AG10803 (cell line): ENCODE measurements around the gene PPP2CA.
A peak's percentile ranks its signal among the peaks of the same experiment; 100 is the strongest.
"Not testable (repeated sequence)": the region's sequence is repeated elsewhere in the genome, so short reads cannot be mapped to it uniquely, and the experiment has no call there.

Experiments
- DNase-seq: peaks from one replicate; pipeline ENCODE4 v3.0.0; 2010; ENCODE audit warnings: low read depth
- H3K4me3 ChIP-seq: 2 replicates; pipeline ENCODE4 v1.5.1; 2011; ENCODE audit warnings: mild to moderate bottlenecking, low read length, control low read depth
- TF ChIP-seq, protein P1 (sequence below): conservative IDR thresholded peaks from 2 replicates; pipeline ENCODE4 v1.5.1; 2011; ENCODE audit warnings: mild to moderate bottlenecking, low read length, control low read depth, inconsistent platforms

The PPP2CA gene

DNA sequence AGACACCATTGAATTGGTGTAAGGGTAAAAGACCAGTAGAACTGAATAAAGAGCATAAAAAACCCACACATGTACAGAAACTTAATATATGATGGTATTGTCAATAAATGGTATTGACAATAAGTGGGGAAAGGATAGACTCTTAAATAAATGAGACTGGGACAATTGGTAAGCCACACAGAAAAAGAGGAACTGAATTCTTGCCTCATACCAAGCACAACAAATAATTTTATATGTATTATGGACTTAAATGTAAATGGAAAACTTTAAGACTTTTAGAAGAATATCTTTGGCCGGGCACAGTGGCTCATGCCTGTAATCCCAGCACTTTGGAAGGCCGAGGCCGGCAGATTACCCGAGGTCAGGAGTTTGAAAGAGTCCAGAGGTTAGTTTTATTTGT is 37.9 kb upstream of the PPP2CA start:
- no peak overlapping the region for H3K4me3 ChIP-seq
- DNase-seq: no peak
- TF ChIP-seq, protein P1, sequence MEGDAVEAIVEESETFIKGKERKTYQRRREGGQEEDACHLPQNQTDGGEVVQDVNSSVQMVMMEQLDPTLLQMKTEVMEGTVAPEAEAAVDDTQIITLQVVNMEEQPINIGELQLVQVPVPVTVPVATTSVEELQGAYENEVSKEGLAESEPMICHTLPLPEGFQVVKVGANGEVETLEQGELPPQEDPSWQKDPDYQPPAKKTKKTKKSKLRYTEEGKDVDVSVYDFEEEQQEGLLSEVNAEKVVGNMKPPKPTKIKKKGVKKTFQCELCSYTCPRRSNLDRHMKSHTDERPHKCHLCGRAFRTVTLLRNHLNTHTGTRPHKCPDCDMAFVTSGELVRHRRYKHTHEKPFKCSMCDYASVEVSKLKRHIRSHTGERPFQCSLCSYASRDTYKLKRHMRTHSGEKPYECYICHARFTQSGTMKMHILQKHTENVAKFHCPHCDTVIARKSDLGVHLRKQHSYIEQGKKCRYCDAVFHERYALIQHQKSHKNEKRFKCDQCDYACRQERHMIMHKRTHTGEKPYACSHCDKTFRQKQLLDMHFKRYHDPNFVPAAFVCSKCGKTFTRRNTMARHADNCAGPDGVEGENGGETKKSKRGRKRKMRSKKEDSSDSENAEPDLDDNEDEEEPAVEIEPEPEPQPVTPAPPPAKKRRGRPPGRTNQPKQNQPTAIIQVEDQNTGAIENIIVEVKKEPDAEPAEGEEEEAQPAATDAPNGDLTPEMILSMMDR: no peak

DNA sequence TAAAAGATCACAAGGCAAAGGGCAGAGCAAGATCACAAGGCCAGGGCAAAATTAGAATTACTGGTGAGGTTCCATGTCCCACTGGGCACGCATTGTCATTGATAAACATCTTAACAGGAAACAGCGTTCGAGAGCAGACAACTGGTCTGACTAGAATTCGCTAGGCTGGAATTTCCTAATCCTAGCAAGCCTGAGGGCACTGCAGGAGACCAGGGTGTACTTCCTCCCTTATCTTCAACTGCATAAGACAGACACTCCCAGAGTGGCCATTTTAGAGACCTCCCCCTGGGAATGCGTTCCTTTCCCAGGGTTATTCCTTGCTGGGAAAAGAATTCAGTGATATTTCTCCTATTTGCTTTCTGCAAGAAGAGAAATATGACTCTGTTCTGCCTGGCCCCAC is 36.8 kb upstream of the PPP2CA start:
- not testable (repeated sequence) for DNase-seq, H3K4me3 ChIP-seq

DNA sequence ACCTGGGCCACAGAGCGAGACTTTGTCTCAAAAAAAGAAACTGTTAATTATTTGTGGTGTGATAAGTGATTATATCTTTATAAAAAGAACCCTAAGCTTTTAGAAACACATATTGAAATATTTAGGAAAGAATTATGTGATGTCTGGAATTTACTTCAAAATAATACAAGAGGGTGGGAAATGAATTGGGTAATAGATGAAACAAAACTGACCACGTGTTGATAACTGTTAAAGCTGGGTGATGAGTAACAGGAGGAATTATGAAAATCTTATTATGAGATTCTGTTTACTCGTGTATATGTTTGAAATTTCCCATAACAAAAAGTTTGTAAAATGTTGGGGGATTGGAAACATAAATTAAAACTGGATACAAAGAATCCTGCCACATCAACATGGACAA is 33.0 kb upstream of the PPP2CA start:
- peak; percentile 50 for DNase-seq
- TF ChIP-seq, protein P1: no peak
- no peak overlapping the region for H3K4me3 ChIP-seq

DNA sequence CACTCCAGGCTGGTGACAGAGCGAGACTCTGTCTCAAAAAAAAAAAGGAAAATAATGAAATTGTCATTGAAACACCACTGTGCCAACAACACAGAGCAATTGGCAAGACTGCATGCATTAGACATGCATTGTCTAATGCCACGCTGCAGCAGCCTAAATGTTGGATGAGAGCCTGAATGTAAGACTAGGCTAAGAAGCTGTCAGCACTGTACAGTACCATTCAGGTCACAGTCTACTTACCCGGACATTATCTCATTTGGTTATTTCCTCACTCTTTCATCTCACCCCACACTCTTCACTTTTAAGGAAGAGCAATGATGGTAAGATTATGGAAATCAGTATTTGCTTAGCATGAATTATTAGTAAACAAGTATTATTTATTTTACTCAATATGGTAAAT is 31.3 kb upstream of the PPP2CA start:
- H3K4me3 ChIP-seq: no peak overlapping the region
- TF ChIP-seq, protein P1: no peak
- no peak for DNase-seq

DNA sequence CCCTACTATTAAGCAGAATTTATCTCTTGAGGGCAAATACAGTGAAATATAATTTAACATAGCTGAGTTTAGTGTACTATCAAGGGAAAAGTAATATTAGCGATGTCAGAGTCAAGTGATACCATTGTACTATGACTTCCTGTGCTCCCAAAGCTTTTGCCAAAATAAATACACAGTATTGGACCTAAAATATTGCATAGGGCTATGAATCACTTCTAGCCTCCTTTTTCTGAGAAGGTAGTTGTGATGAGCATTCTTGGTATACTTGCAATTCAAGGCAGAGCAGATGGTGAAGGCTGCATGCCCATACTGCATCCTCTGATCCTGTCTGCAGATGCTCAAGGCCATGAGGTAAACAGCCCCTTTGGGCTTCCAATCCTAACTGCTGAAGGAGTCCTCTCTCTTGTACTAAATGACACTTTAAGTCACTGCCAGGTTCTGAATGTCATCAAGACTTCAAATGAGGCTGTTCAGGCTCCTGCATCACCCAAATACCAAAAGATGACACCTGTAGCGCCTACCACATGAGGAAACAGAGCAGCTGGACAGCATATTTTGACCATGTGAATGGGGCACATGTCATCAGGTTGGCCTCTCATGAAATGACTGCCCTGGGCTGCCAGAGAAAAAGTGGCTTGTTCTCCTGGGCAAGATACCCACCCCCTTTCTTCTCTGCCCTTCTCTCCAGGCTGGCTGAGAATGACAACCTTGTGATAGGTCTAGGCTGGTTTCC is 29.7 kb upstream of the PPP2CA start:
- no peak overlapping the region for H3K4me3 ChIP-seq
- TF ChIP-seq, protein P1: no peak
- DNase-seq: peak; percentile 48

DNA sequence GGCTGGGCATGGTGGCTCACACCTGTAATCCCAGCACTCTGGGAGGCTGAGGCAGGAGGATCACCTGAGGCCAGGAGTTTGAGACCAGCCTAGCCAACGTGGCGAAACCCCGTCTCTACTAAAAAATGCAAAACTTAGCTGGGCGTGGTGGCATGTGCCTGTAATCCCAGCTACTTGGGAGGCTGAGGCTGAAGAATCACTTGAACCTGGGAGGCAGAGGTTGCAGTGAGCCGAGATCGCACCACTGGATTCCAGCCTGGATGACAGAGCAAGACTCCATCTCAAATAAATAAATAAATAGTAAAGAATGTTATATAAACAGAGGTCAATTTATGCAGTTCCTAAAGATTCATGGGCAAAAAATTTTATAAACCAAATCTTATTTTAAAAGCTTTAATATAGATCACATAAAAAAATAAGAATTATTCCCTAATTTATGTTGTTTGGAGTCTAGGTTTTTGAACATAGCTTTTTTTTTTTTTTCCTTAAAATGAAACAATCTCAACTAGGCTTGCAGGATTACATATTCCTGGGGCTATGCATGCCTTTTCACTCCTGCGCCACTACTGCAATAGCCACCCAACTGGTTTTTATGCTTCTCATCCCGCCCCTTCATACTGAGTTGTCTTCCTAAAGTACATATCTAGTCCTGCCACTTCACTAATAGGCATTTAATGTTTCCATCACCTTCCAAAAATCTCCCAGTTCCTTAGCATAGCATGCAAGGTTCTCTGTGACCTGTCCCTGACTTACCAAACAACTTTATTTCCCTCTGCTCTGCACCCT is 27.7 kb upstream of the PPP2CA start:
- not testable (repeated sequence) for H3K4me3 ChIP-seq, DNase-seq

DNA sequence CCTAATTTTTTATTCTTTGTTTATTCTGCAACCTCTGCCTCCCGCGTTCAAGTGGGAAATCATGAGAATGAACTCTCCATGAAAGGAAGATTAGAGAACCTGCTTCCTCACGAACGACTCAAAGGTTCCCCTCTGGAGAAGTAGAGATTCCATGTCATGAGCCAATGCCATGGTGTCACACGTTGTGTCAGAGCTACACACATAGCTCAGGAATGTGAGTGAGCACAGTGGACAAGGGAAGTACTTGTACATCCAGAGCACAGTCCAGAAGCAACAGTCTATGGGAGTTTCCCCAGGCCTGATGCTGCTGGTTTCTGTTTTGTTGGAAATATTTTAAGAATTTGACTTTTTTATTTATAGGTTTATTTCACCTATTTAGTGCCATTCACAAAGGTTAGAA is 26.8 kb upstream of the PPP2CA start:
- DNase-seq: peak; percentile 84
- TF ChIP-seq, protein P1: no peak
- no peak overlapping the region for H3K4me3 ChIP-seq

DNA sequence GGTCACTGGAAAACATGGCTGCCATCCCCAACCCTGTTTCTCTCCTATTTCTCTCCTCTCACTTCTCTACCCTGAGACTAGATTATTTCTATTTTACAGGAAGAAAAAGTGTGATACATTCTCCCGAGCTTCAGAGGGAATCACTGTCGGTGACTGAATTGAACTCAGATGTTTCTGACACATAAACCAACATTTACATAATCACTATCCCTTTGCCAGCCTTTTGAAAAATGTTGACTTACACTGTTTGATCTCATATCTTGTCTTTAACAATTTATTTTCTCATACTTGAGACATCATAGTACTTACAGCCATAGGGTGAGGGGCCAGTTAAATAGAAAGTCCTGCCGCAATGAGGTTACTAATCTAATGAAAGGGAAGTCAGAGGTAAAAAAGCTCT is 25.1 kb upstream of the PPP2CA start:
- TF ChIP-seq, protein P1: no peak
- DNase-seq: no peak
- no peak overlapping the region for H3K4me3 ChIP-seq
